HG02623 (cell line): ENCODE measurements around the gene OIT3.
"Not testable (repeated sequence)": the region's sequence is repeated elsewhere in the genome, so short reads cannot be mapped to it uniquely, and the experiment has no call there.

Source experiments
- ATAC-seq: cut with Tn5 transposase; IDR thresholded peaks from one replicate; pipeline ENCODE4 v1.9.1; 2021; ENCODE audit warnings: moderate library complexity; ENCODE audit not compliant: unreplicated experiment

OIT3 gene

GRCh38 chr10:72899545-72899944 lies 6.0 kb downstream of the OIT3 start:
- ATAC-seq: no peak

DNA sequence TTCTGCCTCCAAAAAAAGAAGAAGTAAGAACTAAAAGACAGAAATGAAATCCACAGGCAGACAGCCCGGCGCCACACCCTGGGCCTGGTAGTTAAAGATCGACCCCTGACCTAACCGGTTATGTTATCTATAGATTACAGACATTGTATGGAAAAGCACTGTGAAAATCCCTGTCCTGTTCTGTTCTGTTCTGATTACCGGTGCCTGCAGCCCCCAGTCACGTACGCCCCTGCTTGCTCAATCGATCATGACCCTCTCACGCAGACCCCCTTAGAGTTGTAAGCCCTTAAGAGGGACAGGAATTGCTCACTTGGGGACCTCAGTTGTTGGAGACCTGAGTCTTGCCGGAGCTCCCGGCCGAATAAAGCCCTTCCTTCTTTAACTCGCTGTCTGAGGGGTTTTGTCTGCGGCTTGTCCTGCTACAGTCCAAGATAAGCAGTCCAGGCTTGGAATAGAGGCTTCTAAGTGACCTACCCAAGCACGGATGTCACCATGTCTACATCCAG lies 10.5 kb downstream of the OIT3 start:
- not testable (repeated sequence) for ATAC-seq

- no peak for ATAC-seq
Observed at GRCh38 chr10:72904806-72905205, 11.3 kb downstream of the OIT3 start.

- ATAC-seq: no peak
Observed at GRCh38 chr10:72906446-72906845, 12.9 kb downstream of the OIT3 start.

DNA sequence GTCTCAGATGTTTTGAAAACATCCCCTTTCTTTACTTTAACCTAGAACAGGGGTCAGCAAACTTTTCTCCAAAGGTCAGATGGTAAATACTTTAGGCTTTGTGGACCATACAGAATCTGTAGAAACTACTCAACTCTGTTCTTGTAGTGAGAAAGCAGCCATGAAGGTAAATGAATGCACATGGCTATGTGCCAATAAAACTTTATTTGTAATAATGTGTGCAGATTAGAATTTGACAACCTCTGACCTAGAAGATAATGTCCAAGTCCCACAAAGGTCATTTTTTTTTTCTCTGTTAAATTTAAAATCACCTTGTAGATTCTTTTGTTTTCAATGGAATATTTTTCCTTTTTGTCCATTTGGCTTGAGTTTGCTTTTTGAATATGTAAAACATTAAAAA lies 17.2 kb downstream of the OIT3 start:
- ATAC-seq: no peak

DNA sequence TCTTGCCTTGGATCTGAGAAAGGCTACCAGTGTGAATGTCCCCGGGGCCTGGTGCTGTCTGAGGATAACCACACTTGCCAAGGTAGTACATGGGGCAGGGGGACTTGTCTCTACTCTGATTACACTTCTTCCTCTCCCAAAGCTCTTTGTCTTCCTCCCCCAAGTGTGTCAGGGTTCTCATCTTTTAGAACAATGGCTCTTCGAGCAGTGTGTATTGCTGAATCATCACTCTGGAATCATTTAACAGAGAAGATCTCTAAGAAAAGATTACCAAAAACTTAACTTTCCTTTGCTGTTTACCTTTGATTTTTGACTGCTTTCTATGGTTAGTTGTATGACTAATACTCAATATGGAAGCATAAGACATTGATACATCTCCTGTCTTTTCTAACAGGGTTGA lies 18.2 kb downstream of the OIT3 start:
- no peak for ATAC-seq

DNA sequence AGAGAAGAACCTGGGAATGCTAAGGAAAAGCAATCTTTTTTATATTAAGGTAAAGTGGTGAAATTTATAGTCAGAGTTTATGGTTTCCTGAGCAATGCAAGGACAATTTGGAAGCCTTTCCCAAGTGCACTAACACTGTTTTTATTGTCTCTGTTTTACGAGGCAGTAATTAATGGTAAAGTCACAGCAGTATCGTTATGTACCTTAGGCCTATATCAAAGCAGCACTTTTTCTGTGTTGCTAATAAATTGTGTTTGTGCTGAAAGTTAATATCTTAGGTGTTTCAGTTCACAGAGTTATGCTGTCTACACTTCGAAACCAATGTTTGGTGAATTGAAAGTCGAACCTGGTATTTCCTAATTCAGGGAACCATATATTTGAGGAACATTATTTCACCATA lies 19.2 kb downstream of the OIT3 start:
- no peak for ATAC-seq

GRCh38 chr10:72913287-72913686 lies 19.7 kb downstream of the OIT3 start:
- ATAC-seq: no peak

DNA sequence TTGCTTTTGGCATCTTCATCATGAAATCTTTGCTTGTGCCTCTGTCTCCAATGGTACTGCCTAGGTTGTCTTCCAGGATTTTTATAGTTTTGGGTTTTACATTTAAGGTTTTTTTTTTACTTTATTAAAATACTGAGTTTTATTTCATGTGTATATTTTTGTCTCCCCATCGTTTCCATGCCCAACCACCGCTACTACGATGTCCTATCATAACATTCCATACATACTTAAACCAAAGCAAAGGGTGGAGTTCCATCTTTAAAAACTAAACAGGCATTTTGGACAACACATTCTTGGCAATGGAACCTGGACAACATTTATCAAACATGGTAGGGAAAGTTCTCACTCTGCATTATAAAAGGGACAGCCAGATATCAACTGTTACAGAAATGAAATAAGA lies 23.7 kb downstream of the OIT3 start:
- ATAC-seq: not testable (repeated sequence)

GRCh38 chr10:72917803-72918332 lies 24.3 kb downstream of the OIT3 start:
- not testable (repeated sequence) for ATAC-seq

DNA sequence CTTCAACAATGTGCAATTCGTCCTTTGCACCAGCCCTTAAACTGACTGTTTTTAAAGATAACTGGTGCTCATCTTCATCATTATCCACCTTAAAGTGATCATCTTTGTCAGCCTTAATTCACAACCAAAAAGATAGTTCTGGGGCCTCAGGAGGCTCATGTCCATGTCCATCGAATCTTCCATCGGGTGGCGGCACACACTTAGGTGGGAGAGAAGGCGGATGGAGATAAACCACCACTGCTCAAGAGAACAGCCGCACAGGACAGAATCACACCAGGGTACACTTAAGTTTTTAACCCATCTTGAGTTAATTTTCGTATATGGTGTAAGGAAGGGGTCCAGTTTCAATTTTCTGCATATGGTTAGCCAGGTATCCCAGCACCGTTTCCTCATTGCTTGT lies 24.8 kb downstream of the OIT3 start:
- no peak for ATAC-seq

DNA sequence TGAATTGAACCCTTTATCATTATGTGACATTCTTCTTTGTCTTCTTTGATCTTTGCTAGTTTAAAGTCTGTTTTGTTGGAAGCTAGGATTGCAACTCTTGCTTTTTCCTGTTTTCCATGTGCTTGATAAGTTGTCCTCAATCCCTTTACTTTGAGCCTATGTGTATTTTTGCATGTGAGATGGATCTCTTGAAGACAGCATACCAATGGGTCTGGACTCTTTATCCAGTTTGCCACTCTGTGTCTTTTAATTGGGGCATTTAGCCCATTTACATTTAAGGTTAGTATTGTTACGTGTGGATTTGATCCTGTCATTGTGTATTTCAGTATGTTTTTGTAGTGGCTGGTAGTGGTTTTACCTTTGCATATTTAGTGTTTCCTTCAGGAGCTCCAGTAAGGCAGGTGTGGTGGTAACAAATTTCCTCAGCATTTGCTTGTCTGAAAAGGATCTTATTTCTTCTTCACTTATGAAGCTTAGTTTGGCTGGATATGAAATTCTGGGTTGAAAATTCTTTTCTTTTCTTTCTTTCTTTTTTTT lies 27.7 kb downstream of the OIT3 start:
- ATAC-seq: not testable (repeated sequence)

DNA sequence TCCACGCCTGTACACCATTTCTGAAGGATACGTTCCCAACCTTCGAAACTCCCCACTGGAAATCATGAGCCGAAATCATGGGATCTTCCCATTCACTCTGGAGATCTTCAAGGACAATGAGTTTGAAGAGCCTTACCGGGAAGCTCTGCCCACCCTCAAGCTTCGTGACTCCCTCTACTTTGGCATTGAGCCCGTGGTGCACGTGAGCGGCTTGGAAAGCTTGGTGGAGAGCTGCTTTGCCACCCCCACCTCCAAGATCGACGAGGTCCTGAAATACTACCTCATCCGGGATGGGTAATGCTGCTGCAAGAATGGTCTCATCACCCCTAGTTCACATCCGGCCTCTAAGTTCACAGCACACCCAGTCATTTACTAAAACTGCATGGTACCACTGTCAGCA lies 30.8 kb downstream of the OIT3 start:
- ATAC-seq: no peak

- ATAC-seq: no peak
Observed at GRCh38 chr10:72925951-72926465, 32.5 kb downstream of the OIT3 start.

DNA sequence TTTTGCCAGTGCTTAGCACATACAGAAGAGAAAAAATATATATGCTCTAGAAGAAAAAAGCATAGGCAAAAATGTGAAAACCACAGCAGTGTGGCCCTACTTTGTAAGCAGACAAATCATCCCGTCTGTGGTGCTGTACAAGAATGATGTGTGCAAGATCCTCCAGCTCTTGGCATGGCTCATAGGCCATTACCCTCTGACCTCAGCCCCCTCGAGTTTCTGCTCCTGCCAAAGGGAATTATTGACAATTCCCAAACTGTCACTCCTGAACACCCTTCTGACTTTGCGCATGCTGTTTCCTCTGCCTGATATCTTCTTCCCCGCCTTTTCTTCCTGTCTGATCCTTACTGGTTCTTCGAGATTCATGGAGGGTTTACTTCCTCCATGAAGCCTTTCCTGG lies 33.9 kb downstream of the OIT3 start:
- ATAC-seq: no peak

DNA sequence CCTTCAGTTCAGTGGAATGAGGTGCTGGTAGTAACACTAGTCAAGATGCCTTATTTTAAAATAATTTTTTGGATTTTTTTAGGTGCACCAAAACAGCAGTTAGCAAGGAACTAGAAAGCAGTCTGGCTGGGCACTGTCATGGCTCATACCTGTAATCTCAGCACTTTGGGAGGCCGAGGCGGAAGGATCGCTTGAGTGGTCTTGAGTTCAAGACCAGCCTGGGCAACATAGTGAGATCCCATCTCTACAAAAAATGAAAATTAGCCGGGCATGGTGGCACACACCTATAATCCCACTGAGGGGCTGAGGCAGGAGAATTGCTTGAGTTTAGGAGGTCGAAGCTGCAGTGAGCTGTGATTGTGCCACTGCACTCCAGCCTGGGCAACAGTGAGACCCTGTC lies 35.3 kb downstream of the OIT3 start:
- no peak for ATAC-seq

GRCh38 chr10:72930276-72930675 lies 36.7 kb downstream of the OIT3 start:
- ATAC-seq: no peak

- ATAC-seq: no peak
Observed at GRCh38 chr10:72932259-72933015, 38.9 kb downstream of the OIT3 start.

- ATAC-seq: no peak
Observed at GRCh38 chr10:72935361-72935760, 41.8 kb downstream of the OIT3 start.

GRCh38 chr10:72943498-72944234 lies 50.1 kb downstream of the OIT3 start:
- no peak for ATAC-seq

- no peak for ATAC-seq
Observed at GRCh38 chr10:72946963-72947362, 53.4 kb downstream of the OIT3 start.

- no peak for ATAC-seq
Observed at GRCh38 chr10:72948762-72949161, 55.2 kb downstream of the OIT3 start.
